ENCODE results near the gene ITM2C. TPM values are rescaled to one million over a fixed set of nuclear protein-coding genes. Genes with fewer than 3 reads are reported as not detected.

ITM2C gene
- total and polyA plus RNA-seq, 2 of the 8 experiments (the other 6 are each of a cell fraction or from before 2014, with no cell fraction given) = 362 to 742 TPM

DNA sequence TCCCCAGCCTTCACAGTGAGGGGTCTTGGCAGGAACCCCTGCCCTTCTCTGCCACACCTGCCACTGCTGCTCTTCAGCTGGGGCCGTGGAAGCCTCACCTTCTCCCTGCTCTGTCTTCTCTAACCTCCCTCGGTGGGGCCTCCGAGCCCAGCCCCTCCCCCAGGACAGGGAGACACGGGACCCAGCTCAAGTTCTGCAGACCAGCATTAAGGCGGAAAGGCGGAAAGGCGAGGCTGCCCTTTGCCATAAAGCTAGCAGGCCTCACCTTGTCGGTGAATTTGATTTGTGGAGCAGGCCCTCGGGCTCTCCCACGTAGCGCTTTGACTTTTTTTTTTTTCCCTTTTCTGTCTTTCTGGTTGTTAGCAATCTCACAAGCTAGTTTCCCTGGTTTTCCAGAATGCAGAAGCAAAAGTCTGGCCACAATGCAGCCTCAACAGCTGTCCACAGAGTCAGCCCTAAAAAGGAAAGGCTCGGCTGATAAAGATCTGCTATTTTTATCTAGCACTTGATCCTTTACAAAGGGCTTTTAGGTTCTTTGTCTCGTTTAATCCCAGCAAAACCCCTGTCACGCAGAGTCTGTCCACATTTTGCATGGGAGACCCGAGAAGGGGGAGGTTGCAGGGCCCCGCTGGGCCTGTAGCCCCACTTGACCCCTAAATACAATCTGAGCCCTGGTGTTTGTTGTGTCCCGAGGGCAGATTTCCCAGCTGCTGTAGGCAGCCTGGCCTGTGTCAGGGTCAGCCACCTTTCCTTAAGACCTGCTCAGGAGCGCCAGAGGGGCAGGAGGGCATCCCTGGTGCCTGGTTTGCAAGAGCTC is 6.0 kb downstream of the ITM2C start (continued):
- TF ChIP-seq, protein P1, sequence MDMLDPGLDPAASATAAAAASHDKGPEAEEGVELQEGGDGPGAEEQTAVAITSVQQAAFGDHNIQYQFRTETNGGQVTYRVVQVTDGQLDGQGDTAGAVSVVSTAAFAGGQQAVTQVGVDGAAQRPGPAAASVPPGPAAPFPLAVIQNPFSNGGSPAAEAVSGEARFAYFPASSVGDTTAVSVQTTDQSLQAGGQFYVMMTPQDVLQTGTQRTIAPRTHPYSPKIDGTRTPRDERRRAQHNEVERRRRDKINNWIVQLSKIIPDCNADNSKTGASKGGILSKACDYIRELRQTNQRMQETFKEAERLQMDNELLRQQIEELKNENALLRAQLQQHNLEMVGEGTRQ (IDR thresholded peaks at IDR 0.05; ENCODE audit: low read length) = no peak
- TF ChIP-seq, protein P2, sequence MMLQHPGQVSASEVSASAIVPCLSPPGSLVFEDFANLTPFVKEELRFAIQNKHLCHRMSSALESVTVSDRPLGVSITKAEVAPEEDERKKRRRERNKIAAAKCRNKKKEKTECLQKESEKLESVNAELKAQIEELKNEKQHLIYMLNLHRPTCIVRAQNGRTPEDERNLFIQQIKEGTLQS (IDR thresholded peaks at IDR 0.05; ENCODE audit: insufficient read depth, low read depth, low read length) = no peak
